ENCODE data around the gene PDSS1. TPM values are rescaled to one million over a fixed set of nuclear protein-coding genes. Genes with fewer than 3 reads are reported as not detected.

PDSS1 gene
- polyA plus RNA-seq, 1 donor (not counting 4 experiments of a cell fraction or from before 2014, with no cell fraction given) = 36.6 TPM

DNA sequence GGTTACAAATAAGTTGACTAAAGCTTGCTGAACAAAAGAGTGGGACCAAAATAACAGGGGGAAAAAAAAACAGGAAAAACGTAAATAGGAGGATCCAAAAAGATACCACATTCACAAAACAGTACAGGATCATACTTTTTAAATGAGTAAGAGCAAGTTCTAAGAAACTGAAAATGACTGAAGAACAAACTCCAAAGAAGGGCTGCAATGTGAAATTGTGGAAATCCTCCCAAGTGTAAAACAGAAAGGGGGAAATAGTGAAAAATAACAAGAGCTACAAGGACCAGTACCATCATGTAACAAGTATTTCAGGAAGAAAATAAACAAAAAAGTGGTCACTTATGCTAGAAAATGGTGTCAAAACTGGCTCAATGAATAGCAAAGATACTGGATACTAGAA is 46.3 kb downstream of the PDSS1 start:
- Histone ChIP-seq H3K27ac (ENCODE audit: control insufficient read depth, insufficient read depth, low read length) (no peak overlapping the region), H3K79me2 (ENCODE audit: control insufficient read depth, insufficient read depth, low read length) (no peaks in the 10 kb centered on the region), H4K20me1 (ENCODE audit: control insufficient read depth, extremely low read depth, insufficient read depth, low read length) (no peaks in the 10 kb centered on the region), H2AFZ (ENCODE audit: control insufficient read depth, low read length) (no peak overlapping the region), H3K4me3 (ENCODE audit: control insufficient read depth in 2 of 3, extremely low read depth in 1 of 3, insufficient read depth in 2 of 3, low read depth in 1 of 3, low read length in 3 of 3) (no peak overlapping the region), H3K9me3 (ENCODE audit: control insufficient read depth, low read depth, low read length) (no peaks in the 10 kb centered on the region), H3K36me3 (ENCODE audit: control insufficient read depth in 2 of 2, extremely low read depth in 1 of 2, insufficient read depth in 2 of 2, low read length in 2 of 2) (peaks cover 6 to 18% of the 10 kb centered on the region in 2 experiments), H3K4me1 (ENCODE audit: control insufficient read depth, extremely low read depth, insufficient read depth, low read length) (no peaks in the 10 kb centered on the region), H3K9me1 (ENCODE audit: control insufficient read depth, extremely low read depth, insufficient read depth, low read length) (no peaks in the 10 kb centered on the region), H3K27me3 (ENCODE audit: control insufficient read depth, extremely low read depth, insufficient read depth, low read length) (no peaks in the 10 kb centered on the region), H3K9ac (ENCODE audit: control insufficient read depth, extremely low read depth, insufficient read depth, low read length) (no peak overlapping the region), H3K4me2 (ENCODE audit: control insufficient read depth, extremely low read depth, insufficient read depth, low read depth, low read length) (no peak overlapping the region)
- TF ChIP-seq, protein P1, sequence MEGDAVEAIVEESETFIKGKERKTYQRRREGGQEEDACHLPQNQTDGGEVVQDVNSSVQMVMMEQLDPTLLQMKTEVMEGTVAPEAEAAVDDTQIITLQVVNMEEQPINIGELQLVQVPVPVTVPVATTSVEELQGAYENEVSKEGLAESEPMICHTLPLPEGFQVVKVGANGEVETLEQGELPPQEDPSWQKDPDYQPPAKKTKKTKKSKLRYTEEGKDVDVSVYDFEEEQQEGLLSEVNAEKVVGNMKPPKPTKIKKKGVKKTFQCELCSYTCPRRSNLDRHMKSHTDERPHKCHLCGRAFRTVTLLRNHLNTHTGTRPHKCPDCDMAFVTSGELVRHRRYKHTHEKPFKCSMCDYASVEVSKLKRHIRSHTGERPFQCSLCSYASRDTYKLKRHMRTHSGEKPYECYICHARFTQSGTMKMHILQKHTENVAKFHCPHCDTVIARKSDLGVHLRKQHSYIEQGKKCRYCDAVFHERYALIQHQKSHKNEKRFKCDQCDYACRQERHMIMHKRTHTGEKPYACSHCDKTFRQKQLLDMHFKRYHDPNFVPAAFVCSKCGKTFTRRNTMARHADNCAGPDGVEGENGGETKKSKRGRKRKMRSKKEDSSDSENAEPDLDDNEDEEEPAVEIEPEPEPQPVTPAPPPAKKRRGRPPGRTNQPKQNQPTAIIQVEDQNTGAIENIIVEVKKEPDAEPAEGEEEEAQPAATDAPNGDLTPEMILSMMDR (optimal IDR thresholded peaks at IDR 0.05 in 1 of 3, IDR thresholded peaks at IDR 0.05 in 1 of 3, conservative IDR thresholded peaks at IDR 0.05 in 1 of 3; ENCODE audit: extremely low read depth in 1 of 3, insufficient read depth in 2 of 3, low read length in 3 of 3) = no peak
- no peak for TF ChIP-seq EZH2 (IDR thresholded peaks at IDR 0.05; ENCODE audit: low read length)
- DNase-seq (ENCODE audit: low read depth, low spot score) = no peak
- no peak for FAIRE-seq
- dilution Hi-C loops (cut with MboI; ENCODE audit: extremely low pct_ligation_motif_present, low sequenced_read_pairs) = no loop called here

DNA sequence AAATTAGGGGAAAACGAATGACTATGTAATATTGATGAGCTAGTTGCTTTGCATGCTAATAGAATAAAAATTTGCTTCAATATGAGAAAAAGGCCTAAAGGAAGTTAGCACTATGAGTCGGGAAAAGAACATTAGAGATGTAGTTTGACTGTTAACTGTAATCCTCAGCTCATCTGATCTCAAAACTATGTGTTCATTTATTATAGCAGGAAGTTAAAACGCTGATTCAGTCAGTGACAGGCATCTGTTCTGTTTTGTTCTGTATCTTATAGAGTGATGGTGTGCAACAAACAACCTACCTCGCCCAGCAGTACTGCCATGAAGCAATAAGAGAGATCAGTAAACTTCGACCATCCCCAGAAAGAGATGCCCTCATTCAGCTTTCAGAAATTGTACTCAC is 48.6 kb downstream of the PDSS1 start:
- no peaks in the 10 kb centered on the region for H3K79me2 ChIP-seq (ENCODE audit: control insufficient read depth, insufficient read depth, low read length)

More for the DNA sequence above, 48.6 kb downstream of the PDSS1 start:
- Histone ChIP-seq H3K9ac (ENCODE audit: control insufficient read depth, extremely low read depth, insufficient read depth, low read length) (no peak overlapping the region), H3K9me1 (ENCODE audit: control insufficient read depth, extremely low read depth, insufficient read depth, low read length) (no peaks in the 10 kb centered on the region), H3K4me1 (ENCODE audit: control insufficient read depth, extremely low read depth, insufficient read depth, low read length) (no peaks in the 10 kb centered on the region), H2AFZ (ENCODE audit: control insufficient read depth, low read length) (no peak overlapping the region), H3K27me3 (ENCODE audit: control insufficient read depth, extremely low read depth, insufficient read depth, low read length) (no peaks in the 10 kb centered on the region), H3K4me2 (ENCODE audit: control insufficient read depth, extremely low read depth, insufficient read depth, low read depth, low read length) (no peak overlapping the region), H3K9me3 (ENCODE audit: control insufficient read depth, low read depth, low read length) (no peaks in the 10 kb centered on the region), H4K20me1 (ENCODE audit: control insufficient read depth, extremely low read depth, insufficient read depth, low read length) (no peaks in the 10 kb centered on the region), H3K27ac (ENCODE audit: control insufficient read depth, insufficient read depth, low read length) (no peak overlapping the region), H3K36me3 (ENCODE audit: control insufficient read depth in 2 of 2, extremely low read depth in 1 of 2, insufficient read depth in 2 of 2, low read length in 2 of 2) (peaks cover 10 to 12% of the 10 kb centered on the region in 2 experiments), H3K4me3 (ENCODE audit: control insufficient read depth in 2 of 3, extremely low read depth in 1 of 3, insufficient read depth in 2 of 3, low read depth in 1 of 3, low read length in 3 of 3) (no peak overlapping the region)
- FAIRE-seq (no peak), DNase-seq (ENCODE audit: low read depth, low spot score) (no peak)
- TF ChIP-seq, protein P1 (optimal IDR thresholded peaks at IDR 0.05 in 1 of 3, IDR thresholded peaks at IDR 0.05 in 1 of 3, conservative IDR thresholded peaks at IDR 0.05 in 1 of 3; ENCODE audit: extremely low read depth in 1 of 3, insufficient read depth in 2 of 3, low read length in 3 of 3) = no peak
- no peak for TF ChIP-seq EZH2 (IDR thresholded peaks at IDR 0.05; ENCODE audit: low read length)
- dilution Hi-C loops (cut with MboI; ENCODE audit: extremely low pct_ligation_motif_present, low sequenced_read_pairs) = no loop called here
